HAP-1 (cell line): ENCODE measurements around the gene ANAPC4.
A peak's percentile ranks its signal among the peaks of the same experiment; 100 is the strongest.

Experiments used
- DNase-seq, 2 experiments: peaks; one replicate each; pipeline ENCODE4 v3.0.0-alpha.2; 2016 to 2020; ENCODE audit warnings: low spot score in 2 of 2
- H3K27me3 ChIP-seq: fragments of 250-450 bp; sonication (Bioruptor Pico); 2 replicates; pipeline ENCODE4 v1.5.1; 2020; ENCODE audit warnings: low read depth, mild to moderate bottlenecking, moderate library complexity
- H3K36me3 ChIP-seq: fragments of 250-450 bp; sonication (Bioruptor Pico); replicated peaks from 2 replicates; pipeline ENCODE4 v1.5.1; 2020; ENCODE audit warnings: mild to moderate bottlenecking
- H3K4me1 ChIP-seq: fragments of 250-450 bp; sonication (Bioruptor Pico); 2 replicates; pipeline ENCODE4 v1.5.1; 2020; ENCODE audit warnings: mild to moderate bottlenecking
- H3K4me3 ChIP-seq: fragments of 250-450 bp; sonication (Bioruptor Pico); 2 replicates; pipeline ENCODE4 v1.5.1; 2020; ENCODE audit warnings: mild to moderate bottlenecking, moderate library complexity
- H3K9me3 ChIP-seq: fragments of 250-450 bp; sonication (Bioruptor Pico); 2 replicates; pipeline ENCODE4 v1.5.1; 2020; ENCODE audit warnings: mild to moderate bottlenecking, moderate library complexity
- in situ Hi-C: fragments of 300-500 bp; cut with MboI; formaldehyde crosslinking; loops from 3 replicates; pipeline ENCODE4 v1.14.3; 2020; ENCODE audit warnings: low sequenced_read_pairs, inconsistent platforms, mixed read lengths

Gene ANAPC4

DNA sequence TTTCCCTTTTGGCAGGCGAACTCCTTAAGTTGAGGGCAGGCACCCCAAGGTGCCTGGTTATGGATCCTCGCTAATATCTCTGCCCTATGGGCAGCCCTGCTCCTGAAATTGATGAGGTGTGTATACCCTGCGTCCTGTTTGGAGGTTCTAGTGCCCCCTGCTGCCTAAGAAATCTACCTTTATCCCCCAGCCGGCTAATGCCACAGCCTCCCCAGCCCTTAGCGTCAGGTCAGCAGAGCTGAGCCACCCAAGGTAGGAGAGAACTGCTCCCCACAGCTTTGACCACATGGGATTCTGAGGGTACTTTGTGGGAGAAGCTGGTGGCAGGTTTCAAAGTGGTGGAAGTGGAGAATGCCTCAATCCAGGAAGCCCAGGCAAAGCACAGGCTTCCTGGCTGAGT, 50.8 kb downstream of the ANAPC4 start:
- Histone ChIP-seq H3K4me1 (no peaks in the 10 kb centered on the region), H3K9me3 (no peaks in the 10 kb centered on the region; the same call in 1 of the 2 replicates), H3K27me3 (no peaks in the 10 kb centered on the region), H3K36me3 (no peaks in the 10 kb centered on the region), H3K4me3 (no peak overlapping the region)
- DNase-seq, result no peak
- in situ Hi-C loops, result no loop called here

DNA sequence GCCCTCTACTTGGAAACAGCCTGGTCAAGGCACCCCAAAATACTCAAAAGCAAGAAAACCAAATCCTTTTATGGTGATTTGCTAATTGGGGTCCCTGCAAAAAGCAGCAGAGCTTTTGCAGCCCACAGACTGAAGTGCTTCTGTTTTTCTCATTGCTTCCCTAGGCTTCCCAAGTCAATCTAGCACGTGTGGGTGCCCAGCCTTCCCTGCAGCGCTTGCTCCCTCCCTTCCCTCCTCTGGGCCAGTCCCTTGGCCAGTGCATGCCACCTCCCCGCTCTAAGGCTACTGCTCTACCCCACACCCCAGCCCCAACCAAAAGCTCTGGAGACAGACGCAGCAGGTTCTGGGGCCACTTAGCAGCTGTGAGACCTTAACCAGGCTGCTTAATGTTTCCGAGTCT, 53.6 kb downstream of the ANAPC4 start:
- DNase-seq, result no peak
- Histone ChIP-seq H3K9me3 (no peaks in the 10 kb centered on the region; the same call in 1 of the 2 replicates), H3K27me3 (no peaks in the 10 kb centered on the region), H3K4me1 (no peaks in the 10 kb centered on the region), H3K36me3 (no peaks in the 10 kb centered on the region), H3K4me3 (no peak overlapping the region)
- in situ Hi-C loops, result no loop called here

DNA sequence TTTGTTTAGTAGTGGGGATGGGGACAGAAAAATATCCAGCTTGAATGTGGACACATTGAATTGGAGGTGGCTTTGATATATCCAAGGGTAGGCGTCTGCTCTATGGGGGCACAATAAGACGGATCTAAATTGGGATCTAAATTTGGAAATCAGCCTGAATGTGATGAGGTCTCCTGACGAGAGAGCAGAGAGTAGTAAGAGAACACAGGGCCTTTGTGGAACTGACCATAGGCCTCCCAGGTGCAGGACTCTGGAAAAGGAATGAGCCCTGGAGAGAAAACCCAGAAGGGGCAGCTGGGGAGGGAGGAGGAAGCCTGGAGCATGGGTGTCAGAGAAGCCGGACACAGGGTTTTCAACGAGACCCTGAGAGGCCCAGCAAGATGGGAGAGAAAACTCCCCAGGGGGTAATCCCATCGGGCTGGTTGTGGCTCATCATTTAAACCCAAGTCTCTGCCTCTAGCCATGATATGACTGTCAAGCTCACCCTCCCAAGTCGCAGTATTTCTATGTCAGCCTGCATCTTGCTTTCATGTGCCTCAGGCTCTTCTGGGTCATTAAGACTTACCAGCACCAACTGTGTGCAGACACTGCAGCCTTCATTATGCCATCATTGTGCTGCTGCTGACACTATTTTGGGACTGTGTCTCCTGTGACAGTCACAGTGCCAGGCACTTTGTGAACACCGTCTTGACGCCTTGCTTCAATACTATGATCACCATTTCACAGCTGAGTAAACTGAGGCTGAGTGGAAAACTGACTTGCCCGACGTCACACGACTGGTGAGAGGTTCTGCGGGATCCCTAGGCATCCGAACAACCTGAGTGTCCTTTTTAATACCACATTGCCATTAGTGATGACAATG, 57.1 kb downstream of the ANAPC4 start:
- Histone ChIP-seq H3K4me3 (no peak overlapping the region), H3K9me3 (no peaks in the 10 kb centered on the region; the same call in 1 of the 2 replicates), H3K4me1 (no peaks in the 10 kb centered on the region), H3K27me3 (no peaks in the 10 kb centered on the region), H3K36me3 (no peaks in the 10 kb centered on the region)
- in situ Hi-C loops, result no loop called here
- DNase-seq, result no peak

DNA sequence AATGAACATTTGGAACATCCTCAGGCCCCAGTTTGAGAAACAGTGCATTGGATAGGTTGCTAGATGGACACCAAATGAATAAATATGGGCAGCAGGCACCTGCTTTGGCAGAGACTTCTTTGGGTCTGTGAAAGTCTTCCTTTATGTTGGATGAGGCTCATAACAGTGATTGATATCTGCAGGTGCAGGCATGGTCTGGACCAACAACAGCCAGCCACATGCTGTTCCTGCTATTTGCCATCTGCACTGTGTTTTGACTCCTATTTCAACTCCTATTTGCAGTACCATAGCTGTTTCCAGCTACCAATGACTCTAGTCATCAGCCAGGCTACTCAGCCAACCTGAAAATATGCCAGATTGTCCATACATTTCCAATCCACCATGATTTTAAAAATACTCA, 60.9 kb downstream of the ANAPC4 start:
- no peak for DNase-seq
- no peaks in the 10 kb centered on the region; the same call in 1 of the 2 replicates for H3K9me3 ChIP-seq
- no peak overlapping the region for H3K4me3 ChIP-seq
- 0 out of 2 replicates have a peak, but pooled peaks cover 3% of the 10 kb centered on the region for H3K27me3 ChIP-seq
- no peaks in the 10 kb centered on the region for H3K36me3 ChIP-seq
- H3K4me1 ChIP-seq, result no peaks in the 10 kb centered on the region
- in situ Hi-C loops, result no loop called here

DNA sequence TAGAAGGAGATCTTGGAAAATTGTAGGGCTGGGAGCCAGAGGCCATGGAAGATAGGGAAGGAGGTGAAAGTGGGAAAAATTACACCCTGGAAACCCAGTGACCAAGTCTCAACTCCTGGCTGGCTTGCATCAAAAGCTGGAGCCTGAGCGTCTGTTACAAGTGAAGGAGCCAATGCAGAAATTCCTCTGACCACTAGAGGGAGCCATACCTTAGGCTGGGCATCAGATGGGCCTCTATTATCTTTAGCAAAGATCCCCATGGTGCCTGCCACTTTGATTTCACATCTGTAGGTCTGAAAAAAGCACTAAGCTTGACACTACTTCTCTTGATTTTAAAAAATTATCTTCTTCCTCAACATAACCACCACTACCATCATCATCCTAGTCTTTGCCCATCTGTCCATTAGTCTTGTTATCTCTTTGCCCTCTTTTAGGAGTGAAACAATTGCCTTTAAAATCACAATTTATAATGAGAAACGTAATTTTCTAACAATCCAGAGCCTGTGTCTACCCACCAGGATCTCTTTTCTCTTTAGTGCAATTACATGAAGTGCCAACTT, 62.9 kb downstream of the ANAPC4 start:
- Histone ChIP-seq H3K9me3 (no peaks in the 10 kb centered on the region), H3K4me1 (no peaks in the 10 kb centered on the region), H3K4me3 (no peak overlapping the region), H3K36me3 (no peaks in the 10 kb centered on the region), H3K27me3 (0 out of 2 replicates have a peak, but pooled peaks cover 3% of the 10 kb centered on the region)
- in situ Hi-C loops, result loop anchor here (10.0 kb wide), 1 partner anchor 325 kb away; no protein-coding TSS in a partner anchor
- DNase-seq, result peak; percentile 66 to 83

DNA sequence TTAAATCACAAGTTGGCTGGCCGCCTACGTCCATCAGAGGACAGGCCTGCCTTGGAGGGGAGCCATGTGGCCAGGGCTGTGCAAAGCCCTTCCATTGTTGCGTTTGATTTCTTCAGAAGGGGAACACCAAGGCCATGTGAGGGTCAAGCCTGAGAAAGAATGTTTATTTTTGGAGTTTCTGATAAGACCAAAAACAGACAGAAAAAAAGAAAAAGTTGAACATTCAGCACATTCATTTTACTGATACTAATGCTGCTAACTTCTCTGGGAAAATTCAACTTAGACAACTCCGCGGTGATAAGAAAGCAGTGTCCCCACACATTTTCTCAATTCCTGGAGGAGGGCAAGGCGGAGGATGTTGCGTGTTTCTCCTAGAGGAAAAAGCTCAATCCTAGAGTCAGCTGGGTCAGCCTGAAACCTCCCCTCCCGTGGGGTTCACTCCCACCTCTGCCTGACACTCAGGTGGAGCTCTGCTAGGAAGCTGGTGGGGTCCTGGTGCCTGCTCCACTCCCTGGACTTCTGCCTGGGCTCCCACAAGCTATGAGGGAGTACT, 63.5 kb downstream of the ANAPC4 start:
- no peak for DNase-seq
- Histone ChIP-seq H3K27me3 (0 out of 2 replicates have a peak, but pooled peaks cover 3% of the 10 kb centered on the region), H3K4me1 (no peaks in the 10 kb centered on the region), H3K9me3 (no peaks in the 10 kb centered on the region), H3K4me3 (no peak overlapping the region), H3K36me3 (no peaks in the 10 kb centered on the region)
- in situ Hi-C loops, result loop anchor here (10.0 kb wide), 1 partner anchor 324 kb away; no protein-coding TSS in a partner anchor

DNA sequence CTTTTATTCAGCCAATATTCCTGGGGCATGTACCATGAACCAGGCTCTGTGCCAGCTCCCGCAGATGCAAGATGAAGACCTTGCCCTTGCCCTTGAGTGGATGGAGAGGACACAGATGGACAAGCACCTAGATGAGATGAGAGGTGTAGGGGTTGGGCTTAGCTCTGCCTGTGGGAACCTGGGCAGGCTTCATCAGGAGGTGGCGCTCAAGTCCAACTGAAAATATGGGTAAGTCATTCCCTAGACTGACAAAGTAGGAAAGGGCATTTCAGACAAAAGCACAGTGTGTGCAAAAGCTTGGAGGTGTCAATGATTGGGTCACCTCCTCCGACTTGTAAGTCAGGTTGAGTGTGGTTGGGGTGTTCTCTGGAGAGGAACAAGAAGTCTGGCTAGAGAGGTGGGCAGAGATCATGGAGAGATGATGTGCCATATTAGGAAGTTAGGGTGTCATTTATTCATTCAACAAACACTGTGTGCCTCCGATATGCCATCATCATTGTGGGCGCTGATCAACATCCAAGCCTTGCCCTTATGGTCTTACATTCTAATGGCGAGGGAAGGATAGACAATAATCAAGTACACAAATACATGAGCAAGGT, 64.6 kb downstream of the ANAPC4 start:
- Histone ChIP-seq H3K4me1 (no peaks in the 10 kb centered on the region), H3K4me3 (no peak overlapping the region), H3K36me3 (no peaks in the 10 kb centered on the region), H3K9me3 (no peaks in the 10 kb centered on the region), H3K27me3 (0 out of 2 replicates have a peak, but pooled peaks cover 3% of the 10 kb centered on the region)
- peak; percentile 46 to 77 for DNase-seq
- in situ Hi-C loops, result loop anchor here (10.0 kb wide), 1 partner anchor 323 kb away; no protein-coding TSS in a partner anchor

DNA sequence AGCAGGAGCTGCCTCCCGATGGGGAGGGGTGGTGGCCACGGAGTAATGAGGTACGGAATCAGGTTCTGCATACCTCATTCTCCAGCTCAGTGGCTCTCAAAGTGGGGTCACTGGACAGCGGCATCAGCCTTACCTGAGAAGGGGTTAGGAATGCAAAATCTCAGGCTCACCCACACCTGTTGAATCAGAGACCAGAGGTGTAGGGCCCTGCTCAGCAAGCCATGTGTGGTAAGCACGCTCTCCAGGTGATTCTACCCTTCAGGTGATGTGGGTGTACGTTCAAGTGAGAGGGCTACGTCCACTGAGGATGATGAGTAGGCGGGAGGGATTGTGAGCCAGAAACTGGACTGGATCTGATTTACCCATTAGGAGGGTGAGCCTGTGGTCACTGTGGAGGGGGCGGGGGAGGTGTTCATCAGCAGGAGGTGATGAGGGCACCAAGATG, 65.8 kb downstream of the ANAPC4 start:
- Histone ChIP-seq H3K4me3 (no peak overlapping the region), H3K36me3 (no peaks in the 10 kb centered on the region), H3K27me3 (0 out of 2 replicates have a peak, but pooled peaks cover 3% of the 10 kb centered on the region), H3K9me3 (no peaks in the 10 kb centered on the region), H3K4me1 (no peaks in the 10 kb centered on the region)
- in situ Hi-C loops, result loop anchor here (10.0 kb wide), 1 partner anchor 322 kb away; no protein-coding TSS in a partner anchor
- no peak for DNase-seq

DNA sequence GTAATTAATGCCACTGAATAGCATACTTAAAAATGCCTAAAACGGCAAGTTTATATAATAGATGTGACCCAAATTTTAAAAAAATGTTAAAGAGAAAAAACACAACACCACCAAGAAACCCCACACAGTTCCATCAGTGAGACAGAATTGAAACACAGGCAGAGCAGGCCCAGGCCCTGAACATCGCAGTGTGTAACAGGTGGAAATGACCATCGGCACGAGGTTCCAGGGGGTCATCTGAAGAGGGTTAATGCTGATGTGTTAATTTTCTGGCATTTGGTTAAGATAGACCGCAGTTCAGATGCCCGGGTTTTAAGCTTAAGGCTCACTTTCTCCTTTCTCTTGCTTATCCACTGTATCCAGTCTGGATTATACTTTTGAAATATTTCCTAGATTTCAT, 66.8 kb downstream of the ANAPC4 start:
- H3K4me1 ChIP-seq, result no peaks in the 10 kb centered on the region
- in situ Hi-C loops, result loop anchor here (10.0 kb wide), 1 partner anchor 321 kb away; no protein-coding TSS in a partner anchor

DNA sequence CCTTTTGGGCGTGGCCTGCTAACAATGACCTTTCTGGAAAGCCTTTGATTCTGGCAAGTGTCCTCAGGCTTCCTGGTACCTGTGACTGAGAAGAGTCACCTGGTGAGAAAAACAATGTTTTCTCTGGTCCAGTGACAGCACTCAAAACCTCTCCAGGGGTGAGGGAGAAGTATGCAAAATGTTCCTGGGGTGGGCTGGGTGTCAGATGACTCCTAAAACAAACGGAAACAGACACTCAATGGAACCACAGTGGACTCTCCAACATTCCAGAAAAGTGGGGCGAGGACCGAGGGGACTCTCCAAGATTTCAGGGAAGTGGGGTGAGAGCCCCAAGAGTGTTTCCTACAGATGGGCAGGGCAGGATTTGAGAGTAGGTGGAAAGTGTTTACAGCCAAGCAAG, 69.5 kb downstream of the ANAPC4 start:
- Histone ChIP-seq H3K4me3 (no peak overlapping the region), H3K27me3 (no peaks in the 10 kb centered on the region), H3K4me1 (no peaks in the 10 kb centered on the region), H3K9me3 (no peaks in the 10 kb centered on the region), H3K36me3 (no peaks in the 10 kb centered on the region)
- in situ Hi-C loops, result loop anchor here (10.0 kb wide), 1 partner anchor 318 kb away; no protein-coding TSS in a partner anchor
- no peak for DNase-seq

More for the DNA sequence above, 66.8 kb downstream of the ANAPC4 start:
- no peak for DNase-seq
- Histone ChIP-seq H3K4me3 (no peak overlapping the region), H3K36me3 (no peaks in the 10 kb centered on the region), H3K27me3 (0 out of 2 replicates have a peak, but pooled peaks cover 3% of the 10 kb centered on the region), H3K9me3 (no peaks in the 10 kb centered on the region)

DNA sequence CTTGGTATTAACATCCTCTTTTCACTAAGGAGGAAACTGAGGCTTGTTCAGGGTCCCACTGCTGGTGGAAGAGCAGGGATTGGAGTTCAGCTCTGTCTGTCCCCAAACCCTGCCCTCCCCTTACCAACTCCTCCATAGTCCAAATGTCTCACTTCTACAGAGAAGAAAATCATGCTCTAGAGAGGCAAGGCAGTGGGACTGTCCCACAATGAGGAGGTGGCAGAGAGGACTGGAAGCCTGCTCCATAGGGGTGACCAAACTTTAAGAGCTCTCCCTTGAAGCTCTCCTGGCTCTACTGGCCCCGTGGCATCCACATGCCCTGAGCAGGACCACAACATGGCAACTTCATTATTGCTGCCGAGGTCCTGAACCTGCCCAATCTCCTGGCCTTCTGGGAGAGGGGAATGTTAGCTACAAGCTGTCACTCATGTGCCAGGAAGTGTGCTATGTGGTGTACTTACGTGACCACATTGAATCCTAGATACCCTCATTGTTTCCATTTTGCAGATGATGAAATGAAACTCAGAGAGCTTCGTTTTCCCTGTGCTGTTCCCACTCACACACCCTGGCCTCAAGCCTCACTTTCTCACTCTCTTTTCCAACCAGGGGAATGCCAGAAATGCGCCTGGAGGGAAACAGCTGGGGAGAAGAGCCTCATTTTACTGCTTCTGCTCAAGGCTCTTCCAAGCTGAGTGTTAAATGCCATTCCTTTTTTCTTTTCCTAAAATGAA, 71.5 kb downstream of the ANAPC4 start:
- Histone ChIP-seq H3K4me1 (no peaks in the 10 kb centered on the region), H3K27me3 (peaks cover 2% of the 10 kb centered on the region; the same call in 1 of the 2 replicates), H3K36me3 (no peaks in the 10 kb centered on the region), H3K4me3 (no peak overlapping the region), H3K9me3 (no peaks in the 10 kb centered on the region)
- DNase-seq, result no peak
- in situ Hi-C loops, result loop anchor here (10.0 kb wide), 1 partner anchor 316 kb away; no protein-coding TSS in a partner anchor

DNA sequence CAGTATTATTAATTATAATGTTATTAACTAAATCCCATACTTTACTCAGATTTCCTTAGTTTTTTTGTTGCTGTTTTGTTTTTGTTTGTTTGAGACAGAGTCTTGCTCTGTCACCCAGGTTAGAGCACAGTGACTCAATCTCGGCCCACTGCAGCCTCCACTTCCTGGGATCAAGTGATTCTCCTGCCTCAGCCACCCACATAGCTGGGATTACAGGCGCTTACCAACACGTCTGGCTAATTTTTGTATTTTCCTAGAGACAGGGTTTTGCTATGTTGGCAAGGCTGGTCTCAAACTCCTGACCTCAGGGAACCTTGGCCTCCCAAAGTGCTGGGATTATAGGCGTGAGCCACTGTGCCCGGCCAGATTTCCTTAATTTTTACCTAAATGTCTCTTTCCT, 72.2 kb downstream of the ANAPC4 start:
- in situ Hi-C loops, result loop anchor here (10.0 kb wide), 1 partner anchor 316 kb away; no protein-coding TSS in a partner anchor
- H3K9me3 ChIP-seq, result no peaks in the 10 kb centered on the region
- peaks cover 2% of the 10 kb centered on the region; the same call in 1 of the 2 replicates for H3K27me3 ChIP-seq
- H3K36me3 ChIP-seq, result no peaks in the 10 kb centered on the region
- DNase-seq, result no peak
- no peaks in the 10 kb centered on the region for H3K4me1 ChIP-seq
- no peak overlapping the region for H3K4me3 ChIP-seq
